Lower leg skin (tissue), 4 donors: ENCODE results near the gene AMPD3. TPM values are rescaled to one million over a fixed set of nuclear protein-coding genes. Genes with fewer than 3 reads are reported as not detected.
A peak's percentile ranks its signal among the peaks of the same experiment; 100 is the strongest.

Experiments used
- DNase-seq, 2 donors: peaks; one replicate each; pipeline ENCODE4 v3.0.0-alpha.2; 2019; ENCODE audit warnings: low spot score in 2 of 2
- H3K4me3 ChIP-seq: fragments of 200-600 bp; sonication (generic); 2 replicates; pipeline ENCODE4 v1.5.1; 2017; ENCODE audit warnings: mild to moderate bottlenecking, low read depth; ENCODE audit not compliant: poor library complexity, severe bottlenecking
- CTCF ChIP-seq, 3 donors: fragments of 450-650 bp; IDR thresholded peaks; one replicate each; pipeline ENCODE4 v1.5.1; 2016; ENCODE audit warnings: antibody characterized with exemption in 3 of 3, mild to moderate bottlenecking in 3 of 3, moderate library complexity in 2 of 3
- POLR2A ChIP-seq, 2 donors: fragments of 450-650 bp; IDR thresholded peaks; one replicate each; pipeline ENCODE4 v1.6.1; 2016 to 2017; ENCODE audit warnings: antibody characterized with exemption in 2 of 2, mild to moderate bottlenecking in 1 of 2, moderate library complexity in 1 of 2
- WGBS, 2 donors: methylation state at CpG; one replicate each; pipeline ENCODE4 v1.1.5; 2018; 5-methylcytosine and 5-hydroxymethylcytosine counted together
- intact Hi-C: fragments of 100-400 bp; cut with DNase I; formaldehyde crosslinking; loops from one replicate; pipeline ENCODE4 v1.15.0; 2023; ENCODE audit warnings: low total_unique reads
- total RNA-seq, 4 donors: library from RNA; depleted of rRNA; stranded (reverse); fragments of >200 nt; gene quantifications; one replicate each; pipeline ENCODE4 v1.1.0, GENCODE V29; 2016

AMPD3 gene
- total RNA-seq, 4 donors from 2014 or later = 30.2 to 43.3 (median 32.6) TPM

GRCh38 chr11:10452211-10452767 is 2.8 kb upstream of the AMPD3 start:
- TF ChIP-seq POLR2A (IDR thresholded peaks at IDR 0.05) (no peak), CTCF (IDR thresholded peaks at IDR 0.05) (no peak)
- intact Hi-C loops = no loop called here
- WGBS, 2 donors = 79 to 80% methylated on average over 3 of the region's 3 CpGs
- DNase-seq = no peak
- no peak overlapping the region for H3K4me3 ChIP-seq

GRCh38 chr11:10453261-10453660 is 1.8 kb upstream of the AMPD3 start:
- 76 to 85% methylated on average over 3 of the region's 3 CpGs for WGBS, 2 donors
- intact Hi-C loops = no loop called here

GRCh38 chr11:10455637-10456487 is 798 bp downstream of the AMPD3 start:
- H3K4me3 ChIP-seq = peak overlapping the region; percentile 4
- TF ChIP-seq CTCF (IDR thresholded peaks at IDR 0.05) = no peak
- TF ChIP-seq POLR2A (IDR thresholded peaks at IDR 0.05) = no peak
- 31 to 33% methylated on average over 18 of the region's 18 CpGs for WGBS, 2 donors
- DNase-seq = peak in 1 of 2 donors; percentile 52
- intact Hi-C loops = no loop called here

More at GRCh38 chr11:10453261-10453660, 1.8 kb upstream of the AMPD3 start:
- TF ChIP-seq CTCF (IDR thresholded peaks at IDR 0.05) (no peak), POLR2A (IDR thresholded peaks at IDR 0.05) (no peak)
- no peak overlapping the region for H3K4me3 ChIP-seq
- no peak for DNase-seq

DNA sequence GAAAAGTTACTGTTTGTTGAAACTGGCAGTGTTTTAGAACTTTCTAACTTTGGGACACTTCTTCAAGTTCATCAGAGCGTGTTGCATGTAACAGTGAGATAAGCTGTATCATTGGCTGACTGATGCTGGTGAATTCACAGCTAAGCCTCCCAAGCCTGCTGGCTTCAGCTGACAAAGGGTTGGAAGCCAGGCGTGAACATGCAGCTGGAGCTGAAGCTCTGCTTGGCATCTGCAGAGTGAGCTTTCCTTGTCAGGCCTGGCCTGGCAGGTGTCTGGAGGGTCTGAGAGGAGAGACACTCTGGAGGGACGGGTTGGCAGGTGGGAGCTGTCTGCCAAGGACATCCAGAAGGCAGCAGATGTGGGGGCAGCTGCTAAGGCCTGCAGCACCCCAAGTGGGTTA is 1.5 kb downstream of the AMPD3 start:
- 50 to 53% methylated on average over 3 of the region's 3 CpGs for WGBS, 2 donors
- TF ChIP-seq POLR2A (IDR thresholded peaks at IDR 0.05) (no peak), CTCF (IDR thresholded peaks at IDR 0.05) (no peak)
- H3K4me3 ChIP-seq = no peak overlapping the region
- DNase-seq = no peak
- intact Hi-C loops = no loop called here

- no peak for TF ChIP-seq POLR2A (IDR thresholded peaks at IDR 0.05)
- no peak for TF ChIP-seq CTCF (IDR thresholded peaks at IDR 0.05)
- peak; percentile 12 to 63 for DNase-seq
- intact Hi-C loops = no loop called here
- H3K4me3 ChIP-seq = no peak overlapping the region
Measured at GRCh38 chr11:10457901-10458300, 2.8 kb downstream of the AMPD3 start.
